Upper lobe of left lung (tissue), 6 donors: ENCODE data around the gene POTEH. TPM values are rescaled to one million over a fixed set of nuclear protein-coding genes. Genes with fewer than 3 reads are reported as not detected.
"Not testable (repeated sequence)": the region's sequence is repeated elsewhere in the genome, so short reads cannot be mapped to it uniquely, and the experiment has no call there.

Experiments
- ATAC-seq, 2 donors: fragments of 200-7000 bp; cut with Tn5 transposase; one replicate each; pipeline ENCODE4 v1.9.1; 2022; ENCODE audit warnings: mild to moderate bottlenecking in 2 of 2, moderate library complexity in 2 of 2; ENCODE audit not compliant: low FRiP score in 2 of 2
- DNase-seq, 2 donors: peaks; one replicate each; pipeline ENCODE4 v3.0.0-alpha.2; 2019 to 2020
- H3K27ac ChIP-seq, 4 donors: fragments of 200-600 bp; sonication (generic); one replicate each; pipeline ENCODE4 v1.5.1; 2016 to 2019
- H3K27me3 ChIP-seq, 4 donors: fragments of 200-600 bp; sonication (generic); one replicate each; pipeline ENCODE4 v1.5.1; 2017 to 2019
- H3K36me3 ChIP-seq, 4 donors: fragments of 200-600 bp; sonication (generic); one replicate each; pipeline ENCODE4 v1.5.1; 2016 to 2019
- H3K4me1 ChIP-seq, 4 donors: fragments of 200-600 bp; sonication (generic); one replicate each; pipeline ENCODE4 v1.5.1; 2018 to 2019
- H3K4me3 ChIP-seq, 4 donors: fragments of 200-600 bp; sonication (generic); one replicate each; pipeline ENCODE4 v1.5.1; 2017 to 2019; ENCODE audit warnings: mild to moderate bottlenecking in 2 of 4, moderate library complexity in 1 of 4
- H3K9me3 ChIP-seq, 4 donors: fragments of 200-600 bp; sonication (generic); one replicate each; pipeline ENCODE4 v1.5.1; 2018 to 2019
- WGBS, 2 donors: methylation state at CpG; one replicate each; pipeline ENCODE4 v1.1.5; 2017 to 2018; 5-methylcytosine and 5-hydroxymethylcytosine counted together
- small RNA-seq, 4 donors: library from RNA; depleted of rRNA; stranded (forward); fragments of <200 nt; gene quantifications; one replicate each; pipeline ENCODE3, GENCODE V24; 2016
- total RNA-seq, 6 donors: library from RNA; depleted of rRNA in 4 of 6; stranded (reverse); fragments of >200 nt in 4 of 6; gene quantifications; one replicate each; pipeline versions ENCODE4 v1.1.0 to v1.2.1, GENCODE V29; 2016 to 2021
- donor health status: DM: no; HTN: no; CAD: no; lungs with moderate emphysema.
- donor health status: DM: no; HTN: yes; CAD: no; lungs with severe emphysema.

Gene POTEH
- total RNA-seq, 6 donors from 2014 or later = not detected

- H3K27me3 ChIP-seq, H3K36me3 ChIP-seq, H3K9me3 ChIP-seq, H3K4me1 ChIP-seq, H3K4me3 ChIP-seq, ATAC-seq, H3K27ac ChIP-seq: not testable (repeated sequence)
- WGBS, 2 donors = 78 to 80% methylated on average over 17 to 33 of the region's 41 CpGs
- peak in 1 of 2 donors; percentile 88 for DNase-seq
Measured at GRCh38 chr22:15749181-15749970, 59.5 kb downstream of the POTEH start.

GRCh38 chr22:15759443-15760097, 69.7 kb downstream of the POTEH start:
- not testable (repeated sequence) for H3K27me3 ChIP-seq, H3K4me1 ChIP-seq, H3K9me3 ChIP-seq, H3K27ac ChIP-seq, H3K36me3 ChIP-seq, H3K4me3 ChIP-seq
- 91% methylated on average over 7 of the region's 28 CpGs; no CpG with 5 or more reads in 1 of the 2 donors for WGBS, 2 donors
- DNase-seq (peak in 1 of 2 donors; percentile 30), ATAC-seq (peak in 1 of 2 donors; percentile 75)

- H3K4me3 ChIP-seq, H3K4me1 ChIP-seq, H3K36me3 ChIP-seq, H3K27ac ChIP-seq, H3K9me3 ChIP-seq, H3K27me3 ChIP-seq: not testable (repeated sequence)
- WGBS, 2 donors = 80% methylated on average over 1 of the region's 44 CpGs; no CpG with 5 or more reads in 1 of the 2 donors
- DNase-seq = peak in 1 of 2 donors; percentile 45
- peak in 1 of 2 donors; percentile 79 for ATAC-seq
Measured at GRCh38 chr22:15760388-15761150, 70.7 kb downstream of the POTEH start.

- peak in 1 of 2 donors; percentile 80 for DNase-seq
- not testable (repeated sequence) for H3K4me1 ChIP-seq, H3K4me3 ChIP-seq, H3K27me3 ChIP-seq, H3K27ac ChIP-seq, H3K36me3 ChIP-seq, H3K9me3 ChIP-seq
- 87% methylated on average over 16 of the region's 30 CpGs; no CpG with 5 or more reads in 1 of the 2 donors for WGBS, 2 donors
- ATAC-seq = peak; percentile 64 to 96
Measured at GRCh38 chr22:15761151-15761777, 71.4 kb downstream of the POTEH start.

- not testable (repeated sequence) for H3K27me3 ChIP-seq, H3K9me3 ChIP-seq, DNase-seq, H3K4me1 ChIP-seq, H3K36me3 ChIP-seq, ATAC-seq, H3K4me3 ChIP-seq, H3K27ac ChIP-seq
- no CpG with 5 or more reads among the region's 1 CpG for WGBS, 2 donors
Measured at GRCh38 chr22:15763559-15763958, 73.7 kb downstream of the POTEH start.

Small RNAs within 50 kb of the gene (small RNA-seq; reads per million reads assigned to genes)
- gene RNU6-816P = 0 reads per million in 4 donors

Other genes with a start within 250 kb of the POTEH start
- gene OR11H1, start 161.8 kb upstream of the POTEH start, total RNA-seq = not detected